ENCODE data around the gene PDE4A.

DNA sequence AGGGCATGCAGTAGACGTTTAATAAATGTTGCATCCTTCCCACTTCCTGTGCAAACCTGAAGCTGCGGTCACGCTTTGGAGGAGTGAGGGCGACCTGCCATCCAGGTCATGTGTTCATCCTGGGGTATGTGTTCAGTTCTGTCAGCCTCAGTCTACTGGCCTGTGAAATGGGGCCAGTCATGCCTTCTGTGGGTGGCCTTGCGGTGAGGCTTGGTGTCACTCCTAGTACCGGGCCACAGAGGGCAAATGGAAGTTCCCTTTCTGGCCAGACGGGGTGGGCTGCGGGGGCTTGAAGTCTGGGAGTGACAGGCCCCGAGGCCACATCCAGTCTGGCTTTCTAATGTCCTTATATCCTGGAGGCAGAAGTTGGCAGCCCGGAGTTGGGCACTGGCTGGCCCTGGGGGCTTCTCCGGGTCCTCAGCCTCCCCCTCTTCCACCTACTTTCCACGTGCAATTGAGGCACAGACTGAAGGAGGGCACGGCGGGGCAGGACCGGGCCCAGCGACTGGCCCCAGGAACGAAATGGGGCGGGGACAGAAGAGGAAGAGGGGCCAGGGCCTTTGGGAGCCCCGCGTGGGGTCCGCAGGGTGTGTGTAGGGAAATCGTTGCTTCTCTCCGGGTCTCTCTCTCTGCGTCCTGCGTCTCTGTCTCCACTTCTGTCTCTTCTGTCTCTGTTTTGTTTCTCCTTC lies 11.1 kb downstream of the PDE4A start:
- TF ChIP-seq, protein P1, sequence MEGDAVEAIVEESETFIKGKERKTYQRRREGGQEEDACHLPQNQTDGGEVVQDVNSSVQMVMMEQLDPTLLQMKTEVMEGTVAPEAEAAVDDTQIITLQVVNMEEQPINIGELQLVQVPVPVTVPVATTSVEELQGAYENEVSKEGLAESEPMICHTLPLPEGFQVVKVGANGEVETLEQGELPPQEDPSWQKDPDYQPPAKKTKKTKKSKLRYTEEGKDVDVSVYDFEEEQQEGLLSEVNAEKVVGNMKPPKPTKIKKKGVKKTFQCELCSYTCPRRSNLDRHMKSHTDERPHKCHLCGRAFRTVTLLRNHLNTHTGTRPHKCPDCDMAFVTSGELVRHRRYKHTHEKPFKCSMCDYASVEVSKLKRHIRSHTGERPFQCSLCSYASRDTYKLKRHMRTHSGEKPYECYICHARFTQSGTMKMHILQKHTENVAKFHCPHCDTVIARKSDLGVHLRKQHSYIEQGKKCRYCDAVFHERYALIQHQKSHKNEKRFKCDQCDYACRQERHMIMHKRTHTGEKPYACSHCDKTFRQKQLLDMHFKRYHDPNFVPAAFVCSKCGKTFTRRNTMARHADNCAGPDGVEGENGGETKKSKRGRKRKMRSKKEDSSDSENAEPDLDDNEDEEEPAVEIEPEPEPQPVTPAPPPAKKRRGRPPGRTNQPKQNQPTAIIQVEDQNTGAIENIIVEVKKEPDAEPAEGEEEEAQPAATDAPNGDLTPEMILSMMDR (IDR thresholded peaks at IDR 0.05; ENCODE audit: extremely low read depth in 1 of 2, insufficient read depth in 1 of 2, low read depth in 1 of 2, low read length in 2 of 2) = no peak
- TF ChIP-seq EZH2 (IDR thresholded peaks at IDR 0.05; ENCODE audit: borderline replicate concordance, low read depth, low read length, severe bottlenecking) (no peak), FOS (IDR thresholded peaks at IDR 0.05; ENCODE audit: borderline replicate concordance, insufficient read depth, low read length) (no peak), POLR2A (IDR thresholded peaks at IDR 0.05; ENCODE audit: low read depth, low read length) (no peak)

All from endothelial cell of umbilical vein (primary cell).